22Rv1 (cell line): ENCODE data around the gene AOAH.

ENCODE experiments used
- H3K27ac ChIP-seq: fragments of 450-650 bp; 2 replicates; pipeline ENCODE4 v1.5.1; 2017
- ZFX ChIP-seq: fragments of 450-650 bp; IDR thresholded peaks from 2 replicates; pipeline ENCODE4 v1.6.1; 2017; ENCODE audit warnings: antibody characterized with exemption, borderline replicate concordance
- TF ChIP-seq, protein P1 (sequence below): fragments of 450-650 bp; IDR thresholded peaks from 2 replicates; pipeline ENCODE4 v1.5.1; 2017; ENCODE audit warnings: mild to moderate bottlenecking

The AOAH gene

DNA sequence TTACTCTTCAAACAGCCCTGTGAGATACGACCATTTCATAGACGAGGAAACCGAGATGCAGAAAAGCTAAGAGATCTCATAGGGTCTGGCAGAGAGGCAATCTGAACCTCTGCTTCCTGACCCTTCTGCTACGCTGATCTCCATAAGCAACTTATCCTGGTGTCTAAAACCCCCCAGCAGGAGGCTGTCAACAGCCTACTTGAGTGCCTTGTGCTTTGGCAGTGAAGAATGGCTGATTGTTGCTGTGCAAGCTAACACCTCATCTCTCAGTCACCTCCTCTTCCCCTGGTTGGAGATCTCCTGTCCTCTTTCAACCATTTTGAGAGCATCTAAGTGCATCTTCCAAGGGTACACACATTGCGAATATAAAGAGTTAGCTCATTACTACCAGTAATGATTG is 86.2 kb downstream of the AOAH start:
- H3K27ac ChIP-seq, result no peak overlapping the region
- TF ChIP-seq, protein P1, sequence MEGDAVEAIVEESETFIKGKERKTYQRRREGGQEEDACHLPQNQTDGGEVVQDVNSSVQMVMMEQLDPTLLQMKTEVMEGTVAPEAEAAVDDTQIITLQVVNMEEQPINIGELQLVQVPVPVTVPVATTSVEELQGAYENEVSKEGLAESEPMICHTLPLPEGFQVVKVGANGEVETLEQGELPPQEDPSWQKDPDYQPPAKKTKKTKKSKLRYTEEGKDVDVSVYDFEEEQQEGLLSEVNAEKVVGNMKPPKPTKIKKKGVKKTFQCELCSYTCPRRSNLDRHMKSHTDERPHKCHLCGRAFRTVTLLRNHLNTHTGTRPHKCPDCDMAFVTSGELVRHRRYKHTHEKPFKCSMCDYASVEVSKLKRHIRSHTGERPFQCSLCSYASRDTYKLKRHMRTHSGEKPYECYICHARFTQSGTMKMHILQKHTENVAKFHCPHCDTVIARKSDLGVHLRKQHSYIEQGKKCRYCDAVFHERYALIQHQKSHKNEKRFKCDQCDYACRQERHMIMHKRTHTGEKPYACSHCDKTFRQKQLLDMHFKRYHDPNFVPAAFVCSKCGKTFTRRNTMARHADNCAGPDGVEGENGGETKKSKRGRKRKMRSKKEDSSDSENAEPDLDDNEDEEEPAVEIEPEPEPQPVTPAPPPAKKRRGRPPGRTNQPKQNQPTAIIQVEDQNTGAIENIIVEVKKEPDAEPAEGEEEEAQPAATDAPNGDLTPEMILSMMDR, result no peak
- TF ChIP-seq ZFX, result no peak

DNA sequence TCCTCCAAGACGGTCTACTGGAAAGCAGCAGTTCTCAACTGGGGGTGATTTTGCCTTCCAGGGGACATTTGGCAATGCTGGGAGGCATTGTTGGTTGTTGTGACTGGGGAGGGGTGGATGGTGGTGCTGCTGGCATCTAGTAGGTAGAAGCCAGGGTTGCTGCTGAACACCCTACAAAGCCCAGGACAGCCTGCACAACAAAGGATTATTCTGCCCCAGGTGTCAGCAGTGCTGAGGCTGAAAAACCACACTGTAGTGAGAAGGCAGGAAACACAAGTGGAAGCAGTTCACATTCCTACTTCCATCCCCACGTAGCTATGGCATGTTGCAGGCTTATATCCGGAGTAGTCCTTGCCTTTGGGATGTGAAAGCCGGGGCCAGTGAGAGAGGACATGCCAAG is 86.9 kb downstream of the AOAH start:
- no peak overlapping the region for H3K27ac ChIP-seq
- TF ChIP-seq, protein P1, result no peak
- no peak for TF ChIP-seq ZFX

DNA sequence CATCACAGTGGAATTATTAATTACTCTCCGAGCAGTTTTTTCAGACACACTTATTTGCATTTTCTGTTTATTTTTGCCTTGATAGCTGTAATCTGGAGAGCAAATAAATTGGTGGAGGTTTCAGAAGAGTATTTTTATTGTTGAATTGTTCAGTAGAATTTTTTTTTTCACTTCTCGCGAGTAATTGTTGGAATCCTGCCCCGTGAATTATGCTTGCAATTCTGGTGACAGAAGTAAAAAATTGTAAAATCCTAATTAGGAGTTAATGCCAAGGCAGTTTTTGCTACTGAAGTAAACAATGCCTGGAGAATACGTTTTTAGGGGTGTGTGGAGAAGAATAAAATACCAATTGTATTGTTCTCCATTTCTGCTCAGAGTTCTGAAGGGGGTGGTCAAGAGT is 88.2 kb downstream of the AOAH start:
- H3K27ac ChIP-seq, result no peak overlapping the region
- TF ChIP-seq, protein P1, result no peak
- TF ChIP-seq ZFX, result no peak

DNA sequence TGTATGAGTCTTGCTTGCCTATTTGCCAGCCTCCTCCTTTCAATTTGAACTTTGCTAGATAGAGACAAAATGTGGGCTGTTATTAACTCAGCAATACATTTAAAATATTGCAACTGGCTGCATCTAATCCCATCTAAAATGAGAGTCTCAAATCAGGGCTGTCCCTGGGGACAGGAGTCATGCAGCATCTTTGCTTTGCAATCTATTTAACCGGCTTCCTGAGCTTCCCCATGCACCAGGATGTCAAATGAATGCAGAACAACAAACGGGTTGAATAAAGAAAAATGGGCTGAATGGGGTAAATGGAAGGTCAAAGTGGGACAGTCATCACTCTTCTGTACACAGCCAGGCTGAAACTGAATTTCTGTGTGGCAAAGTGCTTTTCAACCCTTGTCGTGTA is 89.2 kb downstream of the AOAH start:
- TF ChIP-seq, protein P1, result no peak
- TF ChIP-seq ZFX, result no peak
- no peak overlapping the region for H3K27ac ChIP-seq

DNA sequence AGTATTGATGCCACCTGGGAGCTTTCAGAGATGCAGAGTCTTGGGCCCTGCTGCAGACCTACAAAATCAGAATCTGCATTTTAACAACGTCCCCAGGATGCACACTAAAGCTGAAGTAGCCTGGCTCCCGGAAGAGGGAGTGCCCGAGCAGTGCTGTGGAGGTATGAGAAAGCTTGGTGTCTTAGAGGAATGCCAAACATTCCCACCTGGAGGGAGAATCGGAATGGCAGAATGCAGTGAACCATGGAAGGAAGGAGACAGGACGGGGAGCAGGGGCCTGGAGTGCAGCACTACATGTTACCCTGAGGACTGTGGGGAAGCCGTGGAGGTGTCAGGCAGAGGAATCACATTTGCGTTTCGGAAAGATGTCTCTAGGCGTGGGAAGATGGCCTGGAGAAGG is 90.9 kb downstream of the AOAH start:
- TF ChIP-seq ZFX, result no peak
- TF ChIP-seq, protein P1, result no peak
- H3K27ac ChIP-seq, result no peak overlapping the region

DNA sequence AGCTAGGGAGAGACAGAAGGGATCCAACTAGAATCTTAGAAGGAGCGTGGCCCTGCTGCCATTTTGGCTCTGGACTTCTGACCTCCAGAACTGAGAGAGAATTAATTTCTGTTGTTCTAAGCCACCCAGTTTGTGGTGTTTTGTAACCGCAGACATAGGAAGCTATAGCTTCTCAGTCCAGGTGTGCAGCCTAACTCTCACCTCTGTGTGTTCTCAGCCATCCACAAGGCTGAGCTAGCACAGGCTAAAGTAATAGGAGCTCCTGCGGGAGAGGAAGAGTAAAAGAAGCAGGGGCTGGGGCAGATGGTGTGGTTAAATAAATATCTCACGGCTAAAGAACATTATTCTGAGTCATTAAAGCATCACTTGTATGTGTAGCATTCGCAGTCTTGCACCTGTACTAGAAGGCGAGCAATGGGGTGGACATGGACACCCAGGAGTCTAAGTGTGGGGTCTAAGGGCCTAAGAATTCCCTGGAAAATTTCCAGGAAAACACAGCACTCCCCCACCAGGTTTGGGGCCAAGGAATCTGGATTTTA is 94.1 kb downstream of the AOAH start:
- TF ChIP-seq ZFX, result no peak
- TF ChIP-seq, protein P1, result no peak
- no peak overlapping the region for H3K27ac ChIP-seq

DNA sequence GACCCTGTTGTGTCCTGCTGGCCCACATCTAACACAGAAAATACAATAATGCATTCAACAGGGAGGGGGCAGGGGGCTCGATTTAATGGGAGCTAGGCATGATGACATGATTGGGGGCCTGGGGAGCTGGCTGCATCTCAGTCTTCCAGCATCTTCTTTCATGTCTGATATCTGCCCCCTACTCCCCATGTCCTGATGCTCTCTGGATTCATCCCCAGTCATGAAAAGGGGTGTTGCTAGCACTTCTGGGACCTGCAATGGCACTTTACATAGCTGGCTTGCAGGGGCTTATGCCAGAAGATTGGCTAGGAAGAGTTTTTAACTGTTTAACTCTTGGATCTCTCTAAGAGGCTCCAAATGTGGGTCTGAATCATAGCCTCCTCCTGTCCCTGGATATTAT is 94.9 kb downstream of the AOAH start:
- TF ChIP-seq, protein P1, result no peak
- no peak for TF ChIP-seq ZFX

More for the DNA sequence above, 94.9 kb downstream of the AOAH start:
- H3K27ac ChIP-seq, result no peak overlapping the region
